Hepatocyte (in vitro differentiated cells): ENCODE data around the gene DYNC2H1.

Experiments used
- EZH2phosphoT487 ChIP-seq: fragments of 200-600 bp; sonication (generic); IDR thresholded peaks from one replicate; pipeline ENCODE4 v1.6.1; 2018; ENCODE audit warnings: antibody characterized with exemption, mild to moderate bottlenecking, low read depth, moderate library complexity; ENCODE audit not compliant: unreplicated experiment, severe bottlenecking
- TF ChIP-seq, protein P1 (sequence below): fragments of 200-600 bp; sonication (generic); IDR thresholded peaks from 2 replicates; pipeline ENCODE4 v1.5.1; 2016; ENCODE audit warnings: antibody characterized with exemption, mild to moderate bottlenecking; ENCODE audit not compliant: poor library complexity

DNA sequence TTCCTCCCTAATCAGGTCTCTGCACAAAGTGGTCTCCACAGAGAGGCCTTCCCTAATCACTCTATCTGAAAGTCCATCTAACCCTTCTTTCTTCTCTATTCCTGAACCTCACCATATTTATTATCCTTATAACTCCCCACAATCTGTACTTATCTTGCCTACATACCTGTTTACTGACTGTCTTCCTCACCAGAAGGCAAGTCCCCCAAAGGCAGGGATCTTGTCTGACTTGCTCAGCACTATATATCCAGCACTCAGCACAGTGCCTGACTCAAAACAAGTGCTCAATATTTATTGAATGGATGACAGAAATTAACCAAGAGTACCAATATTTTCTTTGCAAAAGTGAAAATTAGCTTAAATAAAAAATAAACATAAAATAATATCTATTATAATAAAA is 22.8 kb upstream of the DYNC2H1 start:
- TF ChIP-seq, protein P1, sequence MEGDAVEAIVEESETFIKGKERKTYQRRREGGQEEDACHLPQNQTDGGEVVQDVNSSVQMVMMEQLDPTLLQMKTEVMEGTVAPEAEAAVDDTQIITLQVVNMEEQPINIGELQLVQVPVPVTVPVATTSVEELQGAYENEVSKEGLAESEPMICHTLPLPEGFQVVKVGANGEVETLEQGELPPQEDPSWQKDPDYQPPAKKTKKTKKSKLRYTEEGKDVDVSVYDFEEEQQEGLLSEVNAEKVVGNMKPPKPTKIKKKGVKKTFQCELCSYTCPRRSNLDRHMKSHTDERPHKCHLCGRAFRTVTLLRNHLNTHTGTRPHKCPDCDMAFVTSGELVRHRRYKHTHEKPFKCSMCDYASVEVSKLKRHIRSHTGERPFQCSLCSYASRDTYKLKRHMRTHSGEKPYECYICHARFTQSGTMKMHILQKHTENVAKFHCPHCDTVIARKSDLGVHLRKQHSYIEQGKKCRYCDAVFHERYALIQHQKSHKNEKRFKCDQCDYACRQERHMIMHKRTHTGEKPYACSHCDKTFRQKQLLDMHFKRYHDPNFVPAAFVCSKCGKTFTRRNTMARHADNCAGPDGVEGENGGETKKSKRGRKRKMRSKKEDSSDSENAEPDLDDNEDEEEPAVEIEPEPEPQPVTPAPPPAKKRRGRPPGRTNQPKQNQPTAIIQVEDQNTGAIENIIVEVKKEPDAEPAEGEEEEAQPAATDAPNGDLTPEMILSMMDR, result no peak
- TF ChIP-seq EZH2phosphoT487, result no peak
